Measurements from ENCODE around the gene CENPN.

- TF ChIP-seq CTCF (optimal IDR thresholded peaks at IDR 0.05 in 1 of 3, IDR thresholded peaks at IDR 0.05 in 1 of 3, conservative IDR thresholded peaks at IDR 0.05 in 1 of 3; ENCODE audit: extremely low read depth in 1 of 3, insufficient read depth in 2 of 3, low read length in 3 of 3) (no peak), EZH2 (IDR thresholded peaks at IDR 0.05; ENCODE audit: low read length) (no peak)
Measured at GRCh38 chr16:81003064-81003463, 4.0 kb upstream of the CENPN start.

Measured in keratinocyte (primary cell).